Hepatic stellate cell (primary cell): Measurements from ENCODE around the gene NCOR2.
A peak's percentile ranks its signal among the peaks of the same experiment; 100 is the strongest.

Source experiments
- DNase-seq: peaks from one replicate; pipeline ENCODE4 v3.0.0; 2011; ENCODE audit warnings: low spot score

Gene NCOR2

DNA sequence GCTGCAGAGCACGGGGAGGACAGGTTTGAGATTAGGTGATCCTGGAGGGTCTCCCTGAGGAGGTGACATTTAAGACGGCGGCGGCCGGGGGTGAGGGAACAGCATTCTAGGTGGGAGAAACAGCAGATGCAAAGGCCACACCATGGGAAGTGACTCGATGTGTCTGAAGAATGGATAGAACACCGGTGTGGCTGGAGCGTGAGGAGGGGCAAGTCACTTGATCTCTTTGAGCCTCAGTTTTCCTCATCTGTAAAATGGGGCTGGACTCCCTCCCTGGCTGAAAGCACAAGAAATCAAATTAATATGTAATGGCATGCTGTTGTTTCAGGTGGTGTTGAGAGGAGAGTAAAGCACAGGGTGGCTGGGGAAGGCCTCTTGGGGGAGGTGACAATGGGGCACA lies 10.0 kb upstream of the NCOR2 start:
- no peak for DNase-seq

DNA sequence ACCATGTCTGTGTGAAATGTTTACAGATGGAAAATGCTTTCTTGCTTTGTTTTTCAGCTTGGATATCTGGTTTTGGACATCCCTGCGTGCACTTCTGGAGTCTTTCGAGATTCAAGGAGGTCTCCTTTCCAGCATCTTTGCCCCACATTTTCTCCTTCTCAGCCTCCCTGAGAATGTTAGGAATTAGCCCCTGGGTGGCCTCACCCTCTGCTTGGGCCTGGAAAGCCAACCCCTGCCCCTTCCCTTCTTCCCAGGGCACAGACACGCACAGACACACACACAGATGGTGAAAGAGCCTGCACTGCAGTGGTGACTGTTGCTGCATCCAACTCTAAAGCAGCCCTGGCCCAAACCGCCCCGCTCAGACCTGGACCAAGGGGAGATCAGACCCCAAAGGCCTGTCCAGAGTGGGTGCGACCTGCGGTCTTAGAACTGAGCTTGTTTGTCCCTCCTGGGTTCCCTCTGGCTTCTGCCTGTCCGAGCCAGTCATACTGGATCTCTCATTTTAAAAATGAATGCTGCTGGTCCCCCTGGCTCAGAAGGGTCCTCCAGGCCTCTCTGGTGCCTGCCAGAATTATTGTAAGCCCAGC lies 8.7 kb upstream of the NCOR2 start:
- DNase-seq = no peak

DNA sequence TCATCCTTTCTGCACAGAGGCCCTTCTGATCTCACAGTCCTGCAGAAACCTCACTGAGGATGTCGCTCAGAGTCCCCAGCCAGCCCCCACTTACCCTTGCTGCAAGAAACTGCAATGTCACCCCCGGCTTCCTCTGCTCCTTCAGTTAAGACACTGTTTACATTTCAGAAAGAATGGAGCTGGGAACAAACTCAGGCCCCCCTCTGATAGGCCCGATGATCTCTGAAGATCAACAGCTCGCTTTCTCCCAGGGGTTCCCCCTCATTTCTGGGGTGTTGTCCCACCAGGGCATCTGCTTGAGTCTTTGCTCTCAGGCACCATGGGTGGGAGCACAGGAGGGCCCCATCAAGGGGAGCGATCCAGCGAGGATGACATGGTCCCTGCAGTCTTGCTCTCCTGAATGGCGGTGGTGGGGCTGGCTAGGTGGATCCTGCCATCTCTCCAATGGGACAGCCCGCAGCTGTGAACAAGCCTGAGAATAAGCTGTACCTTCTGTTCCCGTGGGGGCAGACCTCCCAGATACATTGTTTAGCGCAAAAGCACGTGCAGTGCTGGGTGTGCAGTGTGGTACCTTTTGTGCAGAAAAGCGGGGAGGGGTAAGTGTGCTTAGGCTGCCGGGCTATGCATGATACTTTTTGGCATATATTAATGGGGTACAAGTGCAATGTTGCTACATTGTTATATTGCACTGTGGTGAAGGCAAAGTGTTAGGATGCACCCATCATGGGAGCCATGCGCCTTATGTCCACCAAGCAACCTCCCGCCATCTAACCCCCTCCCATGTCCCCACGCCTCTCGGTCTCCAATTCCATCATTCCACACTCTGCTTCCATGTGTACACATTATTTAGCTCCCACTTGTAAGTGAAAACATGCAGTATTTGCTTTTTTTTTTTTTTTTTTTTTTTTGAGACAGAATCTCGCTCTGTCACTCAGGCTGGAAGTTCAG lies 6.7 kb upstream of the NCOR2 start:
- DNase-seq = no peak

DNA sequence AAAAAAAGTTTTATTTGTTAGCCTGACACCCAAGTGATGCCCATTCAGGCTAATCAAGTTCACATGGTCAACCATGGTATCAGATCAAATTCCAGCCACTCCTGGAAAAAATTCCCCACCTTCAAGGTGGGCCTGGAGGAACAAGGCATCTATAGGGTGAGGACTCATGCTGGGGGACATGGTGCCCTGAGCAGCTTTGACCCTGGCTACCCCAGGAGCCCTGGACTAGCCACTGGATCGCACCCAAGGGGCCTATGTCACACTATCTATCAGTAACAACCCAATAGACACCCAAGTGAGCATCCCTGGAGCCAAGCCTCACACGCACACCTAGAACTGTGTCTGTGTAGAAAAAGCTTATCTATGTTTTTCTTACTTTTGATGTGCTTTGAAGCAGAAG lies 4.1 kb upstream of the NCOR2 start:
- no peak for DNase-seq

DNA sequence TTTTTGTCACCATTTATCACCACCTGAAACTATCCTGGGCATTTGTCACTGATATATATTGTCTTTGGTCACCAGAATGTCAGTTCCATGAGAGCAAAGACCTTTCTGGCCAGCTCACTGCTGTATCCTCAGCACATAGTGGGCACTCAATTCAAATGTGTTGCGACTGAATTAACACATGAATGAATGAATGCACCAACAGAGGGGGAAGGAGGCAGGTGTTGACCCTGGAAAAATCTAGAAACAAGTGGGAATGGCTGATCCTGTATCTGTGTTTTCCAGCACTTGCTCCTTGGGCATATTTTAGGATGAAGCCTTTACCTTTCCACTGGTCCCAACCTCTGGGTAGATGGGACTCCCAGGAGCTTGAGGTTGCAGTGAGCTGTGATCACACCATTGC lies 3.4 kb upstream of the NCOR2 start:
- DNase-seq = no peak

DNA sequence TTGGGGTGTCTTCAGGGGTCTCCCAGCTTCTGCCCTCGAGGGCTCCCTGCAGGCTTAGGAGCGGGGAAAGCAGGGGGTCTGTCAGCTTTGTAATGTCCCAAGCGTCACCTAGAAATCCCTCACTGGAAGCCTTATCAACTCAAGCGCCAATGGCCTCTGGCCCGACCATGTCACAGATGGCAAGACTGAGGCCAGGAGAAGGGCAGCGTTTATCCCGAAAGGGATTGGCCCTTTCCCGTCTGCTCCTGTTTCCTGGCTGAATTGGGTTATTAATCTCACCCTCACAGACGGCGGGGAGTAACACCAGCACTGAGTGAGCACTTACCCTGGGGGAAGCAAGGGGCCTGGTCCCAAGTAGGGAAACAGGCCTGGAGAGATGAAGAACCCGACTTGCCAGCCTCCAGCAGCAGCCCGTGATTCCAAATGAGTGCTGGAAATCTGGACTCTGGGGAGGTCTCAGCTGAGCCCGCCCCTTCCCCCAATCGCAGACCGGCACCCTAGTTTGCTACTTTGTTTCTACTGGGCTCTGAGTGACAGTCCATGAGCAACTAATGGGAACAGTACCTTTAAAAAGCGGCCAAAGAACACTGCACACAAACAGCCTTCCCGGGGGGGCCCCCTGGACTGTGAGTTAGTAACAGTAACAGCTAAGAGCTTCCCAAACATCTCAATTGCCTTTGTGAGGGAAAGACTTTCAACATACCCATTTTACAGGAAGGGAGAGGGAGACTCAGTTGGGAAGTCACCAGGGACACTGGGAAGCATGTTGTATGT lies 2.1 kb upstream of the NCOR2 start:
- DNase-seq = no peak

DNA sequence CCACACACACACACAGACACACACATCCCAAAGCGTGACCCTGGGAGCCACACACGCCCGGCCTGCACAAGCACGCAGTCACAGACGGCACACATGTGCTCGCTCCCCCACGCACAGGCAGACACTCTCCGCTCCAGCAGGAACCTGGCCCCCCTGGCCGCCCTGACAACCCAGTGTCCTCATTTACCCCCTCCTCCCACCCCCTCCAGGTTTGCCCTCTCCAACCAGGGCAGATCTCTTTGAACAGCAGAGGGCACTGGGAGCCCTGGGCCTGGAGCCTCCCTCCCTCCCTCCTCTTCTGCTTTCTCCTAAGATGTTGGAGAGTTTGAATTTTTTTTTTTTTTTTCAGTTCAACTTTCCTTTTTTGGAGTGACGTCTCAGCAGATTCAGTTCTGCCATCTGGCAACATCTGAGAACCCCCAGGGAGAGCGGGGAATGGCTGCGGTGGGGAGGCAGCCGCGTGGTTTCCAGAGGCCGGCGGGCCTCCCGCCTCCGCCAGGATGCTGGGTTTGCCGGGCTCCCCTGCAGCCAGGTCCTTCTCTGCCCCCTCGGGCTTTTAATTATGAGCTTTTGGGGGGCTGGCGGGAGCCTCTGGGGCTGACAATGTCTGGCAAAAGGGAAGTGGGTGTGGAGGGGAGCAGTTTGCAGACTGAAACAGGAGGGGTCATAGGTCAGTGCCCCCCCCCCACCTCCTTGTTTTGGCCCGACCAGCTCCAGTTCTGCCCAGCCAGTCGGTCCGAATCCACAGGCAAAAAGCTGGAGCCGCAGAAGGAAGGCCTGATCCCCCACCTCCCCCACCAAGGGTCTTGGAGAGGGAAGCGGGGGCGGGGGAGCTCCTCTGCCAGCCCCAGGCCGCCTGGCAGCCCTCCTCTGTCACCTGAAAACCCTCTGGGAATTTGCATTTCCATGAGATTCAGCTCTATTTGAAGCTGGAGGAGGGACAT lies 1.3 kb upstream of the NCOR2 start:
- peak; percentile 94 for DNase-seq

DNA sequence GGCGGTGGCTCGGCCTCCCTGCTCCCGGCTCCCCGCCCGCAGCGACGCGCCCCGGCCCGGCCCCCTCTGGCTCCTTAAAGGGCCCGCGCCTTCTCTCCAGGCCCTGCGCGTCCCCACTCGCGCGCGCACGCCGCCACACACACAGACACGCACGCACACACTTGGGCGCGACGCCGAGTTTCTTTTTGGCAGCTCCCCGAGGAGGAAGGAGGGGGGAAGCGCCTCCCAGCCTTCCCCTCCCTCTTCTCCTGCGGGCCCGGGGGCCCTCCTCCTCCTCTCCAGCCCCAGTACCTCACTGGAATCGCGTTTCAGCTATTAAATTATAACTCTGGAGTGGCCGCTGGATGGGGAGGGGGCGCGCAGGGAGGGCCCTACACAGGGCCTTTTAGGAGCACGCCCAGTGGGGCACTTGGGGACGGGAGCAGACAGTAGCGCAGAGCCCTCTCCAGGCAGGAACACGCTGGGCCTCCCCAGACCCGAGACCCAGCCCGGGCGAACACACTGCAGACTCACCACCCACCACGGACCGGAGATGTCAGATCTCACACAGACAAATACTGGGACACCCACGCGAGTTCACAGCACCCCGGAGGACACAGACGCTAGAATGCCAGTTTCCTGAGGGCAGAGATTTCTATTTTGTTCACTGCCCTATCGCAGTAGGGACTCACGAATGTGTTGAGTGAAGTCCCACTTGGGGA lies 411 bp upstream of the NCOR2 start:
- peak; percentile 94 for DNase-seq

DNA sequence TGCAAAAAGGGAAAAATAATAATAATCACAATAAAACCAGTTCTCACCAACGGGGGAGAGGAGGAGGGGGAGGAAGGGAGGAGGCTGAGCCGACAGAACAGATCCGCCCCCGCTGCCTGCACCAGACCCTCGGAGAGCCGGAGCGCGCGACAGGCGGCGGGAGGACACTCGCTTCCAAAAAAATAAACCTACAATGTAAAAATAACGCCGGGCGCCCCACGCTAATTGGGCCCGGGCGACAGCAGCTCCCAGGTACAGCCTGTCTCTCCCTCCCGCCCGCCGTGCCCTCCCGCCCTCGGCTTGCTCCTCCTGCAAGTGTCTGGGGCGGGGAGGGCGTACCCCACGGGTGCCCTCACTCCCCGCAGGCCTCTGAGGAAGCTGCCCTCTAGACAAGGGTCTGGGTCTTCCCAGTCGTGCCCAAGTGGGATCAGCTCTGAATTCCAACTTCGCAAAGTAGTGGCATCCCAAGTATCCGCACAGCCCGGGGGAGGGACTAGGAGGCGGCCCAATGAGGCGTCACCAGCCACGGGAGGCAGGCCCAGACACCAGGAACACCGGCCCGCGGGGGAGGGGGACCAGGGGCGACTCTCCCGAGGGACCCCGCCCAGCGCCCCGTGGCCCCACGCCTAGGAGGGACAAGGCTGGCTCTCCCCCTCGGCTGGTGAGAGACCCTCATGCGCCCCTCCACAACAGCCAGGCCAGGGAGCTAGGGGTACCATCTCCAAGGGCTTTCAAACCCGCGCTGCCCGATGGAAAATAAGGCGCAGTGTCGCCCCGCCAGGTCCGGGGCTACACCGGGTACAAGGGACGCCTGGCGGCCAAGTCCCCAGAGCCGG lies 1.0 kb downstream of the NCOR2 start:
- DNase-seq = peak; percentile 95

DNA sequence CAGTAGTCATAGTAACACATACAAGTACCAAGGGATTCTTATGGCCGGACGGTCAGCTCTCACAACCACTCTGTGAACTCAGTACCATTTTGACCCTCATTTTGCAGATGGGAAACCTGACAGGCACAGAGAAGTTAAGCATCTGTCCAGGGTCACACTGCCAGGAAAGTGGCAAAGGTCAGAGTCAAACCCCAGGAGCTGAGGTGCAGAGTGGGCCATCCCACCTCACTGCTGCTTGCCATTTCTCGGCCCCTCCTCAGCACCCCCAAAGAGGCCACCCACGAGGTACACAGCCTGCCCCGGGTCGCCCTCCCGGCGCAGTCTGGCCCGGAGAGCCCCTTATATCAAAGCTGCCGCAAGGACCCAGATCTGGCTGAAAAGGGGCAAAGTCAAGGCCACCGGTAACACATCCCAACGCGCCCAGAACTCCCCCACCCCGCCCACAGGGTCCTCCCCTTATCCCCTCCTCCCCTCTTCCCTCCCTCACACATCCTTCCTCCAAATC lies 1.7 kb downstream of the NCOR2 start:
- DNase-seq = no peak

DNA sequence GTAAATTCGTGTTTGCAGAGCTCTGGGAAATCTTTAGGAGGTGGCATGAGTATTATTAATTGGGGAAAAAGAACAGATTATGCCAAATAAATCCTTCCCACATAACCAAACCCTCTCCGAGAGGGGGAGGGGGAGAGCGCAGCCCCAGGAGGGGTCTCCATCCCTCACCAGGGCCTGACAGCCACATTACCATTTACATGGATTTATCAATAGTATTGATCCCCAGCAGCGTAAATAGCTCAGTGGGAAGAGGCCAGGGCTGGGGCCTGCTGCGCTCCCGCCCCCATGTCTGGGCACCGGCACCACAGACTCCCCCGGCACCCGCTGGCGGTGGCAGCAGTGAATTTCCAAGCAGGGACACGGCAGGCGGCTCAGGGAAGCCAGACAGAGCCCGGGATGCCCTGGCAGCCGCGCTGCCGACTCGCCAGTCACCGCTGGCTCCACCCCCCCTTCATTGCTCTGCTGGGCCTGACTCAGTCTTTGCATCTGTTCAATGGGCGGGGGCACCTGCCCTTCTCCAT lies 2.4 kb downstream of the NCOR2 start:
- no peak for DNase-seq

DNA sequence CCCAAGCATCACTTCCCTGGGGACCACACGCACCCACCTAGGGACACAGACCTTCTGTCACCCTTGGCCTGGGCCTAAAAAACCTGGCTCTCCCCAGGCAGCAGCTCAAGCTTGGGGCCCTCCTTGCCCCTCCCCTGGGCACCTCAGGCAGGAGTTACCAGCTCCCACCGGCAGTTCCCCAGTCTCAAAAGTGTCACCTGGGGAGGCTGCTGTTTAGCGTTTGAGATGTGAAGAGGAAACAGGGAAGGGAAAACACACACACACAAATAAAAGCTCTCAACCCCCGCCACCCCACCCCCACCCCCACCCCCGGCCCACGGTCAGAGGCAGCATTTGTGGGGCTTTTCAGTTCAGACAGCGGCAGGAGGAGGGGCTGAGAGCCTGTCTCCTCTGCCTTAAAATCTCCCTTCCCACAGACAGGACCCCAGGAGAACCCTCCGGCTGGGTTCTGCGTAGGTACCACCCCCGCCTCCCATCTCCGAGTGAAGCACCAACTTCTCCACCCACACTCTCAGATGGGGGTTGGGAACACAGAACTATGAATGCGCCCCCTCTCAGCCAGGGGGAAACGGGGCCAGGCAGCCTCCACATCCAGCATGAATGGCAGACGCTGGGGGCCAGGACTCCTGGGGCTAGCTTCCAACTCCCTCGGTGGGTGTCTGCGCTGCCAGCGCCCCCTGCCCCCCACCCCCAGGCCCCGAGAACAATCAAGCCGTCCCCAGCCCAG lies 3.0 kb downstream of the NCOR2 start:
- DNase-seq = no peak

DNA sequence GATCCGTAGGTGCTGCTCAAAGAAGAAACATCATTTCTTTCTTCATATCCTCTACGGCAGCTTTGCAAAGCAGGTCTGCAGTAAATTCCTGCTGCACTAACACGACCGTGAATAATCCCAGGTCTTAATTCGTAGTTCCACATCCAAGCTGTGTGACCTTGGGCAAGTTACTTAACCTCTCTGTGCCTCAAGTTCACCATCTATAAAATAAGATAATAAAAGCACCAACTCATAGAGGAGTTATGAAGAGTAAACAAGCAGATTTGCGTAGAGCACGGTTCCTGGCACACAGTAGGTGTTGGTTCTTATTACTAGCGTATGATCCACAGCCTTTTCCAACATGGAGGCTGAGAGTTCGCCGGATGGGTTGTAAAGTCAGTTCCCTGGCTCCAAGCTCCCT lies 3.6 kb downstream of the NCOR2 start:
- DNase-seq = no peak

DNA sequence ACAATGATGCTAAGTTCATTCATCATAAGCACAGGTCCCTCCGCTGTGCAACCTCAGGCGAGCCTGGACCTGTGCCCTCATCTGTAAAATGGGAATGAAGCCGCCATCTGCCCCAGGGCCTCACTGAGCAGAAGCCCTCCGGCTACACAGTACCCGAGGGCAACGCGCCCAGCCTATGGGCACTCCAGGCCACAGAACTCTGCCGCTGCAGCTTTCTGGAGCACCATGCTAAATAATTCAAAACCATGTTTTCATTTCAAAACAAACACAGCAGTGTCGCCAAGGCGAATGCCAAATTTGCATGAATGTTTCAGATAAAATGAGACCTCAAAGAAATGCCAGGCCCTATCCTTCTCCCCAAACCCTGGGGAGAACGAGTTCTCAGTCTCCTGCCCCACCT lies 4.0 kb downstream of the NCOR2 start:
- DNase-seq = no peak

DNA sequence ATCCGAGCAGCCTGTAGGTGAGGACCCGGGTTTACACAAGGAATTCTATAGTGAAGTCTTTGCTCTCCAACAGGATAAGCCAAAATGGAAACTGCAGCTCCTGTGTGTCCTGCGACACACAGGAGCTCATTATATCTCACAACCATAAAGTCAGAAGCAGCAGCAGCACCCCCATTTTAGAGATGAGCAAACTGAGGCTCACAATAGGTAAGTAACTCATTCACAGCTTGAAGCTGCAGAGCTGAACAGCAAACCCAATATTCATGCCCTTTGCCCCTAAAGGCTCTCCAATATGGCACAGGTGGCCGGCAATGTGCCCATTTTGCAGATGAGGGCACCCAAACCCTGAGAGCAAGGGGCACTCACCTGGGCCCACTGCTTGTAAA lies 4.6 kb downstream of the NCOR2 start:
- DNase-seq = no peak

DNA sequence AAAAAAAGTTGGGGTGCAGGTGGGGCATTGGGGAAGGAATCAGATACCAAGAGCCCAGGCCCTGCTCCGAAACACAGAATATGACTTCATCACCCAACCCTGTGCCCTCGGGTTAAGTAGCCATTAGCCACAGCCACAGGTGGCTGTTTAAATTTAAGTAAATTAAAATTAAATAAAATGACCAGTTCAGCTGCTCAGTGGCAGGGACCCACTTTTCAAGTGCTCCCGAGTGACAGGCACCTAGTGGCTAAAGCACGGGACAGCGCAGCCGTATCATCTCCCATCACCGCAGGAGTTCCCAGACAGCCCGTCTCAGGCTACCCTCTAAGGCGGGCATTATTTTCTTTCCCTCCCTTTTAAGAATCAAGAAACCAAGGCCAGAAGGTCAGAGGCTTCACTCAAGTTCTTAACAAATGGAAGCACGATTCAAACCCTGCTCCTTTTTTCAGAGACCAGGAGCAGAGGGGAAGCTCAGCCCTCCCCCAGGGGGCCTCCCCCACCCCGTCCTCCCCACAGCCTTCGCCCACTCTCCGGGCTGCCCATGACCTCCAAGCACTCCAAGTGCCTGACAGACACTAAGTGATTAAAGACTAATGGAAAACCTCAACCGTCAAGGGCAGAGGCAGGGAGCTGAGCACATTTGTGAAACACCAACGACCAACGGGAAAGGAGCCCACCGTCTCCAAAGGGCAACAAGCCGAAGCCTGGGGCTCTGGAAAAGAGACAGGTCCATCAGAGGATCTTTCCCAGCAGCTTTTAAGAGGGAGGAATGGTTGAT lies 5.2 kb downstream of the NCOR2 start:
- no peak for DNase-seq

DNA sequence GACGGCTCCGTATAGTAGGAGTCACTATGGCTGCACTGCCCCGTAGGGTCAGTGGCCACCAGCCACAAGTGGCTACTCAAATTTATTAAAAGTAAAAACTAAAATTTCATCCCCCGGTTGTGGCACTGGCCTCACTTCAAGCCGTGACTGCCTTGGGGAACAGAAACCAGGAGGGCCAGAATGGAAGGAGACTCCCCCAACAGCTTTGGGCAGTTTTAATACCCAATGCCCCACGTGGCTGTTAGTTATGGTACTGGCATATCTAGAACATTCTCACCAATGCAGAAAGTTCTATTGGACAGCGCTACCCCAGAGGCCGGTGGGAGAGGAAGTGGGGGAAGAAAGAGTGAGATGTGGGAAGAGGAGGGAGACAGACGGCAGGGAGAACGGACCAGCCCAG lies 6.2 kb downstream of the NCOR2 start:
- DNase-seq = no peak

DNA sequence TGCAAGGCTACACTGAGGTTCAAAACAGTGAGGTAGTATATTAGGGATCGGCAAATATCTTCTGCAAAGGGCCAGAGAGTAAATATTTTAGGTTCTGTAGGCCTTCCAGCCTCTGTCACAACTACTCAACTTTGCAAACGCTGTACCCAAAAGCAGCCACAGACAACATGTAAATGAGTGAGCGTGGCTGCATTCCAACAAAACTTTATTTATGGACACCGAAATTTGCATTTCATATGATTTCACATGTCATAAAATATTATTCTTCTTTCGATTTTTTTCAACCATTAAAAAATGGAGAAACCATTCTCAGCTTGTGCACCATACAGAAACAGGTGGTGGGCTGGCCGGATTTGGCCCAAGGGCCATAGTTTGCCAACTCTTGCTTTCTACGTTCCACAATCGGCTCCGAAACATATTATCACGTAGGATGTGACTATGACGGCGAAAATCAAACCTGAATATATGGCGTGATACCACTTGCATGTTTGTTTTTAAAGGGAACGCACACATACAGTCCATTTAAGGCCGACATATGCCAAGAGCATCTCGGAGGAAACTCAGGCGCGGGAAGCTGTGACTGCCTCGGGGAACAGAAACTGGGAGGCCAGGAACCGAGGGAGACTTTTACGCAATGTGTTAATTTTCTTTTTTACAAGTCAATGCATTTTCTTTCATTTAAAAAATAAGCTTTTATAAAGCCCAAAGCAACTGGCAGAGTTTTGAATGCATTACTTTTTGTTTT lies 7.1 kb downstream of the NCOR2 start:
- no peak for DNase-seq
